ENCODE data around the gene WDR86. TPM values are rescaled to one million over a fixed set of nuclear protein-coding genes. Genes with fewer than 3 reads are reported as not detected.

The WDR86 gene
- total and polyA plus RNA-seq, 8 donors: 0.85 to 24.1 (median 19.5) TPM

DNA sequence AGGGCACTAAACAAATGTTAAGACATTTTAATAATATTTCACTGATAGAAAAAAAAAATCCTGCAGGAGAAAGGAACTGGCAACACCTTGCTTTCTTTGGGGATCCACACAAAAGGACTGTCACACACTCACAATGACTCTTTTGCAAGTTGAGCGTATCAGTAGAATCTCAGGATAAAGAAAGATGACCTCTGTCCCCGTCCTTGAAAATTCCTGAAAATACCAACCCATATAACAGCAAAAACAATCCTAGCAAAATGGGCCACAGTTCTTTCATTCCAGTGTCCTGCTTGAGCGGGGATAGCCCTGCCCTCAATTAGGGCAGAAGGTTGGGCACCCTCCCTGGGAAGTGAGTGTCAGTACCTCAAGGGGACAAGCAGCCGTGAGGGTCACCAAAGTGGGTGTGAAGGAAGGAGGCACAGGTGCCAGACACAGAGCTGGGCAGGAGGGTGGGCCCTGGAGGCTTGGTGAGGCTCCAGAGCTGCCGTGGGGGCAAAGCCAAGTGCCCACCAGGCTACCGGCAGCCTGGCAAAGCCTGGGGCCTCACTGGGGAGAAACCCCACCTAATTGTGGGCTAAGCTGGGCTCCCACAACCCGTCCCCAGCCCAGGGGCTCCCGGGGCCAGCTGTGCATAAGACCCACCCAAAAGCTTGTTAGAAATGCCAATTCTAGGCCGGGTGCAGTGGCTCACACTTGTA lies 2.8 kb downstream of the WDR86 start:
- H3K27ac ChIP-seq: no peak overlapping the region
- peaks cover 13 to 30% of the 10 kb centered on the region in 2 donors for H3K4me1 ChIP-seq
- H3K36me3 ChIP-seq: no peaks in the 10 kb centered on the region
- DNase-seq (no peak), ATAC-seq (no peak)
- TF ChIP-seq, protein P1, sequence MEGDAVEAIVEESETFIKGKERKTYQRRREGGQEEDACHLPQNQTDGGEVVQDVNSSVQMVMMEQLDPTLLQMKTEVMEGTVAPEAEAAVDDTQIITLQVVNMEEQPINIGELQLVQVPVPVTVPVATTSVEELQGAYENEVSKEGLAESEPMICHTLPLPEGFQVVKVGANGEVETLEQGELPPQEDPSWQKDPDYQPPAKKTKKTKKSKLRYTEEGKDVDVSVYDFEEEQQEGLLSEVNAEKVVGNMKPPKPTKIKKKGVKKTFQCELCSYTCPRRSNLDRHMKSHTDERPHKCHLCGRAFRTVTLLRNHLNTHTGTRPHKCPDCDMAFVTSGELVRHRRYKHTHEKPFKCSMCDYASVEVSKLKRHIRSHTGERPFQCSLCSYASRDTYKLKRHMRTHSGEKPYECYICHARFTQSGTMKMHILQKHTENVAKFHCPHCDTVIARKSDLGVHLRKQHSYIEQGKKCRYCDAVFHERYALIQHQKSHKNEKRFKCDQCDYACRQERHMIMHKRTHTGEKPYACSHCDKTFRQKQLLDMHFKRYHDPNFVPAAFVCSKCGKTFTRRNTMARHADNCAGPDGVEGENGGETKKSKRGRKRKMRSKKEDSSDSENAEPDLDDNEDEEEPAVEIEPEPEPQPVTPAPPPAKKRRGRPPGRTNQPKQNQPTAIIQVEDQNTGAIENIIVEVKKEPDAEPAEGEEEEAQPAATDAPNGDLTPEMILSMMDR (IDR thresholded peaks at IDR 0.05): no peak
- no peaks in the 10 kb centered on the region for H3K9me3 ChIP-seq
- no peak overlapping the region for H3K4me3 ChIP-seq
- intact Hi-C loops (cut with DNase I): no loop called here
- peaks cover 33 to 66% of the 10 kb centered on the region in 2 donors for H3K27me3 ChIP-seq

DNA sequence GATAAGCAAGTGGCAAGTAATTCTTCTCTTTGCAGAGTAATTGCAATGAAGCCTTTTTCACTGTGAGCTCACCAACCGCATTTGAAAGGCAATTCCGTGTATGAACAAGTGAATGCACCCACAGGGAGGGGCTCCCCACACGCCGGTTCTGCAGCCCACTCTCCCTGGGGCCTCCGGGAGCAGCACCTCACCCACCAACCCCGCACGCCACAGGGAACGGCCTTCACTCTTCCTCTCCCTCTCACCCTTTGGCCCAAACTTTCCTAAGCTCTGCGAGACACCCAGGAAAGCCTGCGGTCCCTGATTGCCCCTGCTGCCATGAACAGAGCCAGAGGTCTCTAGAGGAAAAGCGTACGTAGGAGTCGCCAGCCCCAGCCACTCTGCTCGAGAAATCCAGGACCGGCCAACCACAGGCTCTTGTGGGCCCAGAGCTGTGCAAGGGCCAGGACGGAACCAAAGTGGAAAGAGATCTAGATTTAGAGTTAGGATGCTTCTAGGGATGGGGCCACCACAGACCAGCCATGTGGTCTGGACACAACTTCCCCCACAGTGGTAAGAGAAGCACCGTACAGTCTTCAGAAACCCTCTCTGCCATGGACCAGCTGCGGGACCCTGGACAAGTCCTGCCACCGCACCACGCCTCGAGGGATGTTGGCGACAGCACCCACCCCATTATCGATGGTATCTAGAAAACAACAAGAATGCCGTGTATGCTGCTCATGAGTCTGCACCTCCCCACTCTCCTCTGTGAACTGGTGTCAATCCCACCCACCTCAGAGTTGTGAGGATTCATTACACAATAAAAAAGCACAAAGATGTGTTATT lies 3.6 kb downstream of the WDR86 start:
- intact Hi-C loops (cut with DNase I): no loop called here
- Histone ChIP-seq H3K27me3 (peaks cover 30 to 58% of the 10 kb centered on the region in 2 donors), H3K4me3 (no peak overlapping the region), H3K4me1 (peaks cover 13 to 30% of the 10 kb centered on the region in 2 donors), H3K36me3 (no peaks in the 10 kb centered on the region), H3K9me3 (no peaks in the 10 kb centered on the region), H3K27ac (no peak overlapping the region)
- TF ChIP-seq, protein P1 (IDR thresholded peaks at IDR 0.05): no peak
- ATAC-seq: no peak
- no peak for DNase-seq

DNA sequence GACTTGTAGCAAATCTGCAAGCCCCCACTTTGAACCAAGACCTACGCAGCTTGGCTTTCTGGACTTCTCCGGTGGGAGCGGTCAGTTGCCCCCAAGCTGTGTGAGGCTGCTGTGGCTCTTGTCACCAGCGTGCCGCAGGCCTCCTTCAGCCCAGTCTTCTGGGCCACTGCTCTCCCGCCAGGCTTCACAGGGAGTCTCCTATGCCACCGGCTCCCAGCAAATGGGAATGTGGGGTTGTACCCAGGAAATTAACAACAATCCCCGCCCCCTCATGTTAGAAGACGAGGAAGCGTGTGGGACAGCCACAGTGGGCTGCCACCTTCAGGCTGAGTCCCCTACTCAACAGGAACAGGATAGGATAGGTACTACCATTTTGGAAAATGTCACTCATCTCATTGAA lies 4.2 kb downstream of the WDR86 start:
- TF ChIP-seq, protein P1 (IDR thresholded peaks at IDR 0.05): no peak

DNA sequence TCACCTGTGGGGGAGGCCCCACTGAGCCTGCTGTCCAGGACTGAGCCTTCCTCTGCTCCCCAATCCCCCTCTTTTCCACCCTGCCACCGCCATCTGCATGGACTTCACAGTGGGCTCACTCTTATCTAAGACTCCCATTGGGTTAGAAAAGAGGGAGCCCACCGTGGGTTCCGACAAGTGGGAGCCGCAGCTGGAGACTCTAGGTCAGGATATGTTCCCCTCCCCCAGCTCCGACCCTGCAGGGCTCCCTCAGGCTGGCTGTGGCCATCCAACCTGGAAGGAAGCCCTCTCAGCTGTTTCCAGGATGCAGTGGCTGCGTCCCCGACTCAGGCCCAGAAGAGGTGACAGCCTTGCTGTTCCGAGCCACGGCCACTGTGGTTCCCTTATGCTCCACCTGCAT lies 4.8 kb downstream of the WDR86 start:
- H3K9me3 ChIP-seq: no peaks in the 10 kb centered on the region
- intact Hi-C loops (cut with DNase I): no loop called here
- DNase-seq (no peak), ATAC-seq (no peak)
- H3K4me3 ChIP-seq: no peak overlapping the region
- H3K27me3 ChIP-seq: peaks cover 18 to 54% of the 10 kb centered on the region in 2 donors
- no peaks in the 10 kb centered on the region for H3K36me3 ChIP-seq
- H3K4me1 ChIP-seq: peaks cover 9 to 24% of the 10 kb centered on the region in 2 donors
- H3K27ac ChIP-seq: no peak overlapping the region
- TF ChIP-seq, protein P1 (IDR thresholded peaks at IDR 0.05): no peak

More for the DNA sequence above, 4.2 kb downstream of the WDR86 start:
- intact Hi-C loops (cut with DNase I): no loop called here
- Histone ChIP-seq H3K4me1 (peaks cover 13 to 30% of the 10 kb centered on the region in 2 donors), H3K27me3 (peaks cover 23 to 54% of the 10 kb centered on the region in 2 donors), H3K4me3 (no peak overlapping the region), H3K27ac (no peak overlapping the region), H3K36me3 (no peaks in the 10 kb centered on the region), H3K9me3 (no peaks in the 10 kb centered on the region)
- ATAC-seq: no peak
- no peak for DNase-seq
